Dermis blood vessel endothelial cell (primary cell): ENCODE data around the gene SPRED1. TPM values are rescaled to one million over a fixed set of nuclear protein-coding genes. Genes with fewer than 3 reads are reported as not detected.
A peak's percentile ranks its signal among the peaks of the same experiment; 100 is the strongest.

Experiments used
- DNase-seq: peaks from one replicate; pipeline ENCODE4 v3.0.0; 2010
- total RNA-seq: library from RNA; depleted of rRNA; stranded (reverse); fragments of >200 nt; gene quantifications from 2 replicates; pipeline ENCODE4 v1.2.3, GENCODE V29; 2014

Gene SPRED1
- total RNA-seq, 1 donor from 2014 or later = 15.8 TPM

- no peak for DNase-seq
Measured at GRCh38 chr15:38285456-38285855, 32.8 kb downstream of the SPRED1 start.

- DNase-seq = no peak
Measured at GRCh38 chr15:38294126-38294525, 41.5 kb downstream of the SPRED1 start.

GRCh38 chr15:38297623-38298388, 45.2 kb downstream of the SPRED1 start:
- DNase-seq = no peak

DNA sequence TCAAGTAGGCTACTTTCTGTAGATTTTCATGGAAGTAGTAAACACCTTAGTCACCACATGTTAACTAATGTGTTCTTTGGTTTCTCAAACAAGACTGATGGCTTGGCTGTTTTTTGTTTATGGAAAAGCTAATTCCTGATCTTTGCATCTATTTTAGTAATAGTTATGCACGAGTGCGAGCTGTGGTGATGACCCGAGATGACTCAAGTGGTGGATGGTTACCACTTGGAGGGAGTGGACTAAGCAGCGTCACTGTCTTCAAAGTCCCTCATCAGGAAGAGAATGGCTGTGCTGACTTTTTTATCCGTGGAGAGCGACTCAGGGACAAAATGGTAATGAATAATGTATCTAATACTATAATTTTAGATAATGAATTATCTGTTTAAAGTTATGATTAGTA, 46.6 kb downstream of the SPRED1 start:
- DNase-seq = no peak

GRCh38 chr15:38300395-38300794, 47.8 kb downstream of the SPRED1 start:
- DNase-seq = no peak

DNA sequence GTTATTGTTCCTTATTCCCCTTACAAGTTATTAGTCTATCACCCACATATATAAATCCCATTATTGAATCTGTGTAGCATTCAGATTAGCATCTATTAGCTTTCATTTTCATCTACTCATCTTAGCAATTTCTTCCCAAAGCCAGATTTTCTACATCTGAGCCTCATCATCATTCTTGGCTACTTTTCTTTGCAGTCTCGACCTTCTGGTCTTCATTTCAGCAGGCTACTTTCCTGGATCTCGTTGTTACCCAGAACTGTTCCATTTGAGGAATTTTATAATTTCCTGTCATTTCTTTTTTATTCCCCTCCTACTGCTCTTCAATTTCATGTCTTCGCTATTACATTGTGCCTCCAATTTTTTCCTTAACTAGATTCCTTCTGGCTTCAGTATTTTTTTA, 51.8 kb downstream of the SPRED1 start:
- no peak for DNase-seq

GRCh38 chr15:38307251-38307650, 54.6 kb downstream of the SPRED1 start:
- DNase-seq = peak; percentile 31

GRCh38 chr15:38307861-38308641, 55.4 kb downstream of the SPRED1 start:
- DNase-seq = no peak

GRCh38 chr15:38308797-38309196, 56.2 kb downstream of the SPRED1 start:
- no peak for DNase-seq

- no peak for DNase-seq
Measured at GRCh38 chr15:38312190-38312589, 59.6 kb downstream of the SPRED1 start.

DNA sequence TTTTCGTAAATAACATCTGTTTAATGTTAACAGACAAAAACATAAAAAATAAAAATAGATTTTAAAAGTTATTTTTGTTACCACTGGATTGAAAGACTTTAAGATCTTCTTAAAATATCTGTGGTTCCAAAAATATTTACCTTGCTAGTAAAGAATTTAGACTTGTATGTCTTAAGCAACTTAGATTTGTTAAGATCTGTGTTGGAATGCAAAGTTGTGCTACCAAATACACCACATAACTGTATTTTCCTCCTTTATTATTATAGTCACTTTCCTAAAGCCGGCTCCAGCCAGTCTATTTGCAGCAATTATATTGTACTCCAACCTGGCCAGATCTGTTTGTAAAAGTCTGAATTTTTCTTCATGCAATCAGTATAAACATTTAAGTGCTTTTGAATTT, 63.7 kb downstream of the SPRED1 start:
- DNase-seq = no peak

DNA sequence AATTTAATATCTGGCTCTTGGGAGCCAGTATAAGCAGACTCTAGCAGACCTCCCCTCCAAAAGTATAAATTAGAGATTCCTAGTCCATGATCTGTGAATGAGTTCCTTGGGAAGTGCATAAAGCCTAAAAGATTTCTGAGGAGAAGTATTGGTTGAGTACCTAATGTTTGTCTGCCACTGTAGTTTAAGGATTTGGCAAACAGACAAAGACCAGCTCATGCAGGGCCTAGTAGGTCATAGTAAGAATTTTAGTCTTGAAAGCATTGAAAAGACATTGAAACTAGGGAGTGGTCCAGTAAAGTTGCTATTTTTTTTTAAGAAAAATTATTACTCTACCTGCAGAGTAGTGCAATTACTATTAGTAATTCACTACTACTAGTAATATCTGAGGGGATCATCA, 67.5 kb downstream of the SPRED1 start:
- DNase-seq = no peak

DNA sequence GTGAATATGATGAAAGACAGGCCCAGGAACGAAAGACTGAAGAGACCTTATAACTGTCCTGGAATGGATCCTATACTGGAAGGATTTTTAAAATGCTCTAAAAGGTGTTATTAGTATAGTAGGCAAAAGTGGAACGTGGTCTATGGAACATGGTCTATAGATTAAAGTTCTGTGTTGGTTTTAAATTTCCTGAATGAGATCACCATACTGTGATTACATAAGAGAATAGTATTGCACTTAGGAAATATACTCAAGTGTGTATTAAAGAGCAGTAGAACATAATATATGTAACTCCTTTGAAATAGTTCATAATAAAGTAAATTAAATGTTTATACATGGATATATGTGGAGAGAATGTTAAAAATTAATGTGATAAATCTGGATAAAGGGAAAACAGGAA, 68.2 kb downstream of the SPRED1 start:
- no peak for DNase-seq

- DNase-seq = no peak
Measured at GRCh38 chr15:38323895-38324294, 71.3 kb downstream of the SPRED1 start.

GRCh38 chr15:38324939-38325647, 72.5 kb downstream of the SPRED1 start:
- no peak for DNase-seq

DNA sequence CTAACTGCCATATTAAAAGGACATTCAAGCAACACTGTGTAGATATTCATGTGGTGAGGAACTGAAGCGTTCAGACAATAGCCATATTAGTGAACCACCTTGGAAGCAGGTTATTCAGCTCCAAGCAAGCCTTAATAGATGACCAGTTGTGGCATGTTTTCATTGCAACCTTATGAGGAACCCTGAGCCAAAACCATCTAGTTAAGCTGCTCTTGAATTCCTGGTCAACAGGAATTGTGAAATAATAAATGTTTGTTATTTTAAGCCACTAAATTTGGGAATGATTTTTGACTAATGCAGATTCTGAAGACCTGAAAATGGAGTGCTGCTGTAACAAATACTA, 73.0 kb downstream of the SPRED1 start:
- DNase-seq = no peak

- no peak for DNase-seq
Measured at GRCh38 chr15:38332711-38333110, 80.1 kb downstream of the SPRED1 start.

GRCh38 chr15:38335116-38335515, 82.5 kb downstream of the SPRED1 start:
- no peak for DNase-seq

DNA sequence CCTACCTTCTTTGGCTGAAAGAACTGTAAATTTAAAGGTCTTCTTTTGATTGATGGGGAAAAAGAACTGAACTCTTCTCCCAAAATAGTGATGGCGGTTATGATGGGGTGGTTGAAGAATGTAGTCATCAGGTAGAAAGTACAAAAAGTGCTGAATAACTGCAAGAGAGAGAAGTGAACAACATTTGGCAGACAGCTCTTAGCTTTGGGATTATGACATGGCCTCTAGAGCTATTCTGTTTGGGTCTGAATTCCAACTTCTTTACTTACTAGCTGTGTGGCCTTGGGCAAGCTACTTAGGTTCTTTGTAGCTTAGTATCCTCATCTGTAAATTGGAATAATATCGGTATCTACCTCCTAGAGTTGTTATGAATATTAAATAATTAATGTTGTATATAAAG, 91.7 kb downstream of the SPRED1 start:
- no peak for DNase-seq

- no peak for DNase-seq
Measured at GRCh38 chr15:38349251-38349650, 96.6 kb downstream of the SPRED1 start.

DNA sequence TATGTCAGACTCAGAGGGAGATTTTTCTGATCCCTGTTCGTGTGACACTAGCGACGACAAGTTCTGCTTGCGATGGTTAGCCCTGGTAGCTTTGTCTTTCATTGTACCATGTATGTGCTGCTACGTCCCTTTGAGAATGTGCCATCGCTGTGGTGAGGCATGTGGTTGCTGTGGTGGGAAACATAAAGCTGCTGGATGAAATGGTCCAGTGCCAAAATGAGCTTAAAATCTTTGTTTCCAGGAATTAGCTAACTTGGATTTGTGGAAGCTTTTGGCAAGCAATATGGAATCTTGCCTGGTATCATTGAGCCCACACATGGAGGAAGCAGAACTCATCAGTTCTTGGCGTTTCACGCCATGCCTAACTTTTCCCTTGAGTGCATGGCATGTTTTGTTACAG, 98.8 kb downstream of the SPRED1 start:
- no peak for DNase-seq

DNA sequence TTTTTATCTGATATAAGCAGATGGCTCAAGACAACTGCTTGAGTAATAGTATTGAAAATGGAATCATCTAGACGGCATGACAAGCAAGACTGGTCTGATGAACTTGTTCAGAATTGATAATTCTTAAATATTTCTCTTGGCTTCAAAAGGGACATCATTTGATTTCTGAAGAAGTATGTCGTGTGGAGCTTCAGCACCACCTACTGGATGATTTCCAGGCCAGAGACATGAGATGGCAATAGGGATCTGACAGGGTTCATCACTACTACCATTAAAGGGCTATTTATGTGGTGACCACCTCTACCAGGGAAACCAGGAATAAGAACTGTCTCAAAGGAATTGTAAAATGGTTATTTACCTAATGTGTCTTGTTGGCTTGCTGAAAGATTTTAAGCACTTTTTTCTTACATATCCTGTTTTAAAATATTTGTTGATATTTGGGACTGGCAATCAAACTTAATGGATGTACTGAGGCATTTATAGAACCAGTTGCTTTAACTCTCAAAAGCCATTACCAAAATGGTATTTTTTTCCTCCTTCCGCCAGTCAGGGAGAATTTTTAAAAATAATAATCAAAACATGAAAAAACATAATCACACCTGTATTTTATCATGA, 101.8 kb downstream of the SPRED1 start:
- peak; percentile 87 for DNase-seq

DNA sequence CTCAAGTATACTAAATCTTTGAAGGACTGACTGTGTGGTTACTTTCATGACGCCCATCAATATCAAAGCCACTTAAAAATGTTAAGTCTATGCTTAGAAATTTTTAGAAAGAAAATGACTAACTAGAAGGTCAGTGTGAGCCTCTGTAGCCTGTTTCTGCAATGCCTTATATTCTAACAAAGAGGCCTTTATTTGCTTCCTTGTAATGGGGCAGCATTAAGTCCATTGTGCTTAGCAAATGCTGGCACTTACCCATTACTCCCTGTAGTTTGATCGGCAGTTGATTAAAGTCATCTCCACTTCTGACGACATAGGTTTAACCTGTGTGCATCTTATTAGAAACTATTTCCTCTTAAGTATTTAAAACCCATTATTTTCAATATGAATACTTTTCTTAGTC, 109.7 kb downstream of the SPRED1 start:
- DNase-seq = no peak
